A549 (cell line): ENCODE measurements around the gene PLCB3. TPM values are rescaled to one million over a fixed set of nuclear protein-coding genes. Genes with fewer than 3 reads are reported as not detected.
A peak's percentile ranks its signal among the peaks of the same experiment; 100 is the strongest.

Source experiments
- ATAC-seq, 2 experiments: fragments of 200-7000 bp in 1 of 2; fragments of >200 bp in 1 of 2; cut with Nextera tagmentation in 1 of 2; cut with Tn5 transposase in 1 of 2; 3 replicates each; pipeline versions ENCODE4 v1.8.0 to v1.9.1; 2018 to 2020; ENCODE audit warnings: mild to moderate bottlenecking in 1 of 2, moderate library complexity in 1 of 2
- CTCF ChIA-PET: fragments of 300-600 bp; sonication (Branson Sonifier 250); formaldehyde crosslinking; extraction: SDS; loops from one replicate; lab custom pipeline; 2021; ENCODE audit warnings: antibody characterized with exemption, inconsistent platforms; lab: Yijun Ruan, JAX
- POLR2A ChIA-PET: fragments of 350-600 bp; formaldehyde crosslinking; extraction: SDS; loops from one replicate; lab custom pipeline; 2021; ENCODE audit warnings: antibody characterized with exemption, inconsistent platforms; lab: Yijun Ruan, JAX
- DNase-seq, 2 experiments: peaks; one replicate each; pipeline versions ENCODE4 v3.0.0 to v3.0.0-alpha.2; 2011 to 2016; ENCODE audit warnings: low read depth in 1 of 2, low spot score in 1 of 2
- FAIRE-seq: peaks from 2 replicates; lab custom pipeline; 2011; peaks lifted over from hg19 to GRCh38; lab: Jason Lieb, UNC
- H3K27ac ChIP-seq, 2 experiments: fragments of >200 bp; sonication (Bioruptor Twin); formaldehyde crosslinking; 3 replicates each; pipeline ENCODE4 v1.5.1; 2016 to 2017
- H3K4me1 ChIP-seq: fragments of >200 bp; sonication (Bioruptor Twin); formaldehyde crosslinking; 3 replicates; pipeline ENCODE4 v1.6.1; 2016
- H3K4me2 ChIP-seq: fragments of >200 bp; sonication (Bioruptor Twin); formaldehyde crosslinking; 3 replicates; pipeline ENCODE4 v1.6.1; 2016
- H3K4me3 ChIP-seq: fragments of >200 bp; sonication (Bioruptor Twin); formaldehyde crosslinking; 3 replicates; pipeline ENCODE4 v1.5.1; 2016
- H3K9me3 ChIP-seq: fragments of >200 bp; sonication (Bioruptor Twin); formaldehyde crosslinking; 3 replicates; pipeline ENCODE4 v1.6.1; 2016
- ATOH8 ChIP-seq: fragments of 250-450 bp; sonication (Bioruptor Pico); IDR thresholded peaks from 2 replicates; pipeline ENCODE4 v1.5.0; 2020; ENCODE audit warnings: low read depth, mild to moderate bottlenecking, moderate library complexity
- BHLHE40 ChIP-seq: IDR thresholded peaks from 2 replicates; pipeline ENCODE4 v1.6.1; 2012; ENCODE audit warnings: low read depth, low read length, inconsistent platforms
- CBX8 ChIP-seq: fragments of 200-600 bp; sonication (generic); IDR thresholded peaks from 2 replicates; pipeline ENCODE4 v1.6.1; 2016
- CHD4 ChIP-seq: fragments of 200-600 bp; sonication (generic); IDR thresholded peaks from 2 replicates; pipeline ENCODE4 v1.6.1; 2016; ENCODE audit warnings: antibody characterized with exemption, mild to moderate bottlenecking, borderline replicate concordance
- CTCF ChIP-seq: fragments of >200 bp; sonication (Bioruptor Twin); formaldehyde crosslinking; IDR thresholded peaks from 3 replicates; pipeline ENCODE4 v1.5.1; 2016
- HEYL ChIP-seq: fragments of 250-450 bp; sonication (Bioruptor Pico); IDR thresholded peaks from 2 replicates; pipeline ENCODE4 v1.8.0; 2021; ENCODE audit warnings: mild to moderate bottlenecking, moderate library complexity
- HMGXB4 ChIP-seq: fragments of 250-450 bp; sonication (Bioruptor Pico); IDR thresholded peaks from 2 replicates; pipeline ENCODE4 v1.5.0; 2021; ENCODE audit warnings: mild to moderate bottlenecking, moderate library complexity, borderline replicate concordance
- HOXA7 ChIP-seq: fragments of 250-450 bp; sonication (Bioruptor Pico); IDR thresholded peaks from 2 replicates; pipeline ENCODE4 v1.5.0; 2020; ENCODE audit warnings: mild to moderate bottlenecking, moderate library complexity
- HOXB13 ChIP-seq: fragments of 250-450 bp; sonication (Bioruptor Pico); IDR thresholded peaks from 2 replicates; pipeline ENCODE4 v1.5.0; 2020; ENCODE audit warnings: low read depth, mild to moderate bottlenecking, moderate library complexity
- JUN ChIP-seq, 2 experiments: fragments of >200 bp; sonication (Bioruptor Twin); formaldehyde crosslinking; IDR thresholded peaks; 2 replicates in 1 of 2; 3 replicates in 1 of 2; pipeline ENCODE4 v1.6.1; 2016 to 2017
- KDM1A ChIP-seq: fragments of 200-600 bp; sonication (generic); IDR thresholded peaks from 2 replicates; pipeline ENCODE4 v1.6.1; 2016; ENCODE audit warnings: low read depth, mild to moderate bottlenecking
- KDM5A ChIP-seq: fragments of 200-600 bp; sonication (generic); IDR thresholded peaks from 2 replicates; pipeline ENCODE4 v1.6.1; 2016; ENCODE audit warnings: antibody characterized with exemption, mild to moderate bottlenecking
- MAFK ChIP-seq: fragments of 450-650 bp; IDR thresholded peaks from 2 replicates; pipeline ENCODE4 v1.6.1; 2014; ENCODE audit not compliant: partially characterized antibody
- NFE2L2 ChIP-seq: fragments of 150-350 bp; conservative IDR thresholded peaks from 2 replicates; pipeline ENCODE4 v1.6.1; 2014; ENCODE audit warnings: low read length
- PBX3 ChIP-seq: IDR thresholded peaks from 2 replicates; pipeline ENCODE4 v1.6.1; 2012
- PHF8 ChIP-seq: fragments of 200-600 bp; sonication (generic); IDR thresholded peaks from 2 replicates; pipeline ENCODE4 v1.6.1; 2016; ENCODE audit warnings: low read depth, mild to moderate bottlenecking, antibody characterized with exemption, moderate library complexity, borderline replicate concordance
- POLR2A ChIP-seq: IDR thresholded peaks from 2 replicates; pipeline ENCODE4 v1.6.1; 2012; ENCODE audit warnings: mild to moderate bottlenecking, low read length
- RAD21 ChIP-seq, 2 experiments: fragments of >200 bp in 1 of 2; sonication (Bioruptor Twin) in 1 of 2; formaldehyde crosslinking in 1 of 2; IDR thresholded peaks in 1 of 2; conservative IDR thresholded peaks in 1 of 2; 2 replicates in 1 of 2; 3 replicates in 1 of 2; pipeline ENCODE4 v1.6.1; 2012 to 2018; ENCODE audit warnings: inconsistent platforms in 1 of 2
- RCOR1 ChIP-seq: fragments of 150-350 bp; IDR thresholded peaks from 2 replicates; pipeline ENCODE4 v1.6.1; 2014; ENCODE audit warnings: antibody characterized with exemption, low read length, low read depth
- REST ChIP-seq: fragments of 200-600 bp; sonication (generic); IDR thresholded peaks from 2 replicates; pipeline ENCODE4 v1.6.1; 2016; ENCODE audit warnings: antibody characterized with exemption, mild to moderate bottlenecking, moderate library complexity
- TFCP2L1 ChIP-seq: fragments of 250-450 bp; sonication (Bioruptor Pico); IDR thresholded peaks from 2 replicates; pipeline ENCODE4 v1.5.0; 2021; ENCODE audit warnings: mild to moderate bottlenecking
- TP53 ChIP-seq: fragments of 250-450 bp; sonication (Bioruptor Pico); IDR thresholded peaks from 2 replicates; pipeline ENCODE4 v1.5.0; 2021; ENCODE audit warnings: mild to moderate bottlenecking, moderate library complexity
- WGBS: methylation state at CpG from one replicate; pipeline ENCODE4 v1.1.6; 2017; ENCODE audit errors: missing lambda C conversion rate; 5-methylcytosine and 5-hydroxymethylcytosine counted together
- polyA plus RNA-seq, 4 experiments: library from polyadenylated mRNA; depleted of rRNA in 3 of 4; stranded (reverse); fragments of >200 nt; fragmentation: RNase III in 1 of 4; extraction: RNeasy Plus Mini Kit Qiagen cat#74134 plus additional on column Dnase treatment in 1 of 4; gene quantifications; 2 replicates in 3 of 4; 3 replicates in 1 of 4; pipeline ENCODE4 v1.2.3, GENCODE V29; 2011 to 2017

The PLCB3 gene
- polyA plus RNA-seq, 2 of the 4 experiments (the other 2 are of a cell fraction): 8.8 to 21.2 TPM

GRCh38 chr11:64241241-64241490 lies 10.2 kb upstream of the PLCB3 start:
- peak in 1 of 2 experiments; percentile 99 for DNase-seq
- WGBS: 0% methylated on average over 2 of the region's 24 CpGs
- Histone ChIP-seq H3K9me3 (no peaks in the 10 kb centered on the region), H3K4me3 (peak overlapping the region; percentile 53), H3K27ac (peak overlapping the region; percentile 88), H3K4me1 (peaks cover 41% of the 10 kb centered on the region), H3K4me2 (peak overlapping the region; percentile 81; the same call in 1 of the 3 replicates)
- ChIA-PET CTCF (interaction anchor here (0.8 to 12.2 kb wide), 3 partner anchors 9 to 63 kb away, joined by 4 to 206 read pairs (median 4); partner anchors contain the start of genes CATSPERZ and ESRRA), POLR2A (interaction anchor here (0.7 to 2.7 kb wide), 15 partner anchors 9 to 101 kb away, joined by 3 to 15 read pairs (median 5); partner anchors contain the start of genes BAD, DNAJC4, GPR137 and MACROD1)
- 0 out of 2 replicates have a peak, but pooled peaks have one; percentile 46 for TF ChIP-seq TFCP2L1 (CRISPR knock-in tag)
- no peak for TF ChIP-seq BHLHE40
- FAIRE-seq: no peak
- peak; percentile 55 to 78 for ATAC-seq

GRCh38 chr11:64241491-64242374 lies 9.6 kb upstream of the PLCB3 start:
- FAIRE-seq: no peak
- peak; percentile 75 to 77 for DNase-seq
- no peaks in the 10 kb centered on the region for H3K9me3 ChIP-seq
- peaks cover 41% of the 10 kb centered on the region for H3K4me1 ChIP-seq
- peak overlapping the region; percentile 100 for H3K4me2 ChIP-seq
- 2% methylated on average over 32 of the region's 63 CpGs for WGBS
- ATAC-seq: peak; percentile 57 to 80
- ChIA-PET CTCF (interaction anchor here (0.8 to 12.2 kb wide), 8 partner anchors 9 to 114 kb away, joined by 3 to 220 read pairs (median 4); partner anchors contain the start of genes CATSPERZ, ESRRA and PLCB3), POLR2A (interaction anchor here (0.7 to 2.7 kb wide), 16 partner anchors 9 to 101 kb away, joined by 3 to 15 read pairs (median 5); partner anchors contain the start of genes BAD, DNAJC4, GPR137 and MACROD1)
- peak overlapping the region; percentile 91 to 98 for H3K27ac ChIP-seq
- peak overlapping the region; percentile 73 for H3K4me3 ChIP-seq
- no peak for TF ChIP-seq ATOH8
- TF ChIP-seq JUN (IDR thresholded peaks at IDR 0.05): peak in 1 of 2 experiments; percentile 36; a peak in 1 of 5 replicates
- peak; percentile 49 for TF ChIP-seq POLR2A
- TF ChIP-seq KDM5A: no peak
- TF ChIP-seq NFE2L2: no peak
- no peak for TF ChIP-seq CHD4
- TF ChIP-seq PBX3: peak; percentile 78; the same call in 1 of the 2 replicates
- TF ChIP-seq TP53 (CRISPR knock-in tag): peak; percentile 86; the same call in 1 of the 2 replicates
- TF ChIP-seq HOXB13 (CRISPR knock-in tag): no peak
- peak; percentile 19; the same call in 1 of the 2 replicates for TF ChIP-seq PHF8
- TF ChIP-seq HOXA7 (CRISPR knock-in tag): no peak; the same call in 1 of the 2 replicates
- TF ChIP-seq REST: no peak
- 0 out of 2 replicates have a peak, but pooled peaks have one; percentile 57 for TF ChIP-seq HMGXB4 (CRISPR knock-in tag)
- no peak for TF ChIP-seq RCOR1
- TF ChIP-seq HEYL: no peak
- no peak for TF ChIP-seq MAFK
- no peak for TF ChIP-seq KDM1A
- no peak for TF ChIP-seq CTCF
- TF ChIP-seq TFCP2L1 (CRISPR knock-in tag): peak; percentile 89
- TF ChIP-seq CBX8: no peak
- TF ChIP-seq RAD21 (conservative IDR thresholded peaks at IDR 0.05 in 1 of 2, IDR thresholded peaks at IDR 0.05 in 1 of 2): no peak
- TF ChIP-seq, all 56 proteins: peak for 7
